ENCODE data around the gene MORN2.

MORN2 gene

GRCh38 chr2:38892819-38893218, 17.0 kb downstream of the MORN2 start:
- no peak for DNase-seq

GRCh38 chr2:38898256-38898655, 22.5 kb downstream of the MORN2 start:
- no peak for DNase-seq

GRCh38 chr2:38900726-38901125, 24.9 kb downstream of the MORN2 start:
- DNase-seq: no peak

- no peak for DNase-seq
Measured at GRCh38 chr2:38905251-38905650, 29.5 kb downstream of the MORN2 start.

- DNase-seq: no peak
Measured at GRCh38 chr2:38907242-38907641, 31.5 kb downstream of the MORN2 start.

- no peak for DNase-seq
Measured at GRCh38 chr2:38907743-38908562, 32.2 kb downstream of the MORN2 start.

GRCh38 chr2:38909872-38910271, 34.1 kb downstream of the MORN2 start:
- no peak for DNase-seq

GRCh38 chr2:38911191-38911590, 35.4 kb downstream of the MORN2 start:
- DNase-seq: no peak

- DNase-seq: no peak
Measured at GRCh38 chr2:38912619-38913018, 36.8 kb downstream of the MORN2 start.

- no peak for DNase-seq
Measured at GRCh38 chr2:38922389-38922788, 46.6 kb downstream of the MORN2 start.

GRCh38 chr2:38922902-38923301, 47.1 kb downstream of the MORN2 start:
- no peak for DNase-seq

GRCh38 chr2:38925982-38926381, 50.2 kb downstream of the MORN2 start:
- no peak for DNase-seq

GRCh38 chr2:38930600-38930999, 54.8 kb downstream of the MORN2 start:
- DNase-seq: no peak
